Ascending aorta (tissue), 2 donors: ENCODE data around the gene CLEC16A. TPM values are rescaled to one million over a fixed set of nuclear protein-coding genes. Genes with fewer than 3 reads are reported as not detected.

Experiments
- DNase-seq, 2 donors: peaks; one replicate each; pipeline ENCODE4 v3.0.0-alpha.2; 2019; ENCODE audit warnings: low spot score in 2 of 2
- H3K27ac ChIP-seq, 2 donors: fragments of 200-600 bp; sonication (generic); one replicate each; pipeline ENCODE4 v1.5.1; 2016 to 2017; ENCODE audit warnings: mild to moderate bottlenecking in 1 of 2
- H3K27me3 ChIP-seq: fragments of 200-600 bp; sonication (generic); one replicate; pipeline ENCODE4 v1.5.1; 2017
- H3K36me3 ChIP-seq, 2 donors: fragments of 200-600 bp; sonication (generic); one replicate each; pipeline ENCODE4 v1.5.1; 2016
- H3K4me1 ChIP-seq, 2 donors: fragments of 200-600 bp; sonication (generic); one replicate each; pipeline ENCODE4 v1.5.1; 2016 to 2017; ENCODE audit warnings: mild to moderate bottlenecking in 1 of 2
- H3K4me3 ChIP-seq, 2 donors: fragments of 200-600 bp; sonication (generic); one replicate each; pipeline ENCODE4 v1.5.1; 2016 to 2017; ENCODE audit warnings: mild to moderate bottlenecking in 1 of 2
- H3K9me3 ChIP-seq, 2 donors: fragments of 200-600 bp; sonication (generic); one replicate each; pipeline ENCODE4 v1.5.1; 2016
- intact Hi-C: fragments of 100-400 bp; cut with DNase I; formaldehyde crosslinking; loops from one replicate; pipeline ENCODE4 v1.15.1; 2023
- total RNA-seq: library from RNA; depleted of rRNA; stranded (reverse); fragments of >200 nt; gene quantifications from one replicate; pipeline ENCODE4 v1.1.0, GENCODE V29; 2016
- TF ChIP-seq, protein P1 (sequence below), 3 experiments: fragments of 200-600 bp in 2 of 3; fragments of 450-650 bp in 1 of 3; sonication (generic) in 2 of 3; IDR thresholded peaks; one replicate each; pipeline ENCODE4 v1.5.1; 2016 to 2019; ENCODE audit warnings: antibody characterized with exemption in 3 of 3, mild to moderate bottlenecking in 1 of 3, moderate library complexity in 1 of 3

Gene CLEC16A
- total RNA-seq, 1 donor from 2014 or later: 16.2 TPM

- TF ChIP-seq, protein P1, sequence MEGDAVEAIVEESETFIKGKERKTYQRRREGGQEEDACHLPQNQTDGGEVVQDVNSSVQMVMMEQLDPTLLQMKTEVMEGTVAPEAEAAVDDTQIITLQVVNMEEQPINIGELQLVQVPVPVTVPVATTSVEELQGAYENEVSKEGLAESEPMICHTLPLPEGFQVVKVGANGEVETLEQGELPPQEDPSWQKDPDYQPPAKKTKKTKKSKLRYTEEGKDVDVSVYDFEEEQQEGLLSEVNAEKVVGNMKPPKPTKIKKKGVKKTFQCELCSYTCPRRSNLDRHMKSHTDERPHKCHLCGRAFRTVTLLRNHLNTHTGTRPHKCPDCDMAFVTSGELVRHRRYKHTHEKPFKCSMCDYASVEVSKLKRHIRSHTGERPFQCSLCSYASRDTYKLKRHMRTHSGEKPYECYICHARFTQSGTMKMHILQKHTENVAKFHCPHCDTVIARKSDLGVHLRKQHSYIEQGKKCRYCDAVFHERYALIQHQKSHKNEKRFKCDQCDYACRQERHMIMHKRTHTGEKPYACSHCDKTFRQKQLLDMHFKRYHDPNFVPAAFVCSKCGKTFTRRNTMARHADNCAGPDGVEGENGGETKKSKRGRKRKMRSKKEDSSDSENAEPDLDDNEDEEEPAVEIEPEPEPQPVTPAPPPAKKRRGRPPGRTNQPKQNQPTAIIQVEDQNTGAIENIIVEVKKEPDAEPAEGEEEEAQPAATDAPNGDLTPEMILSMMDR (IDR thresholded peaks at IDR 0.05): no peak
- Histone ChIP-seq H3K4me3 (no peak overlapping the region), H3K27ac (no peak overlapping the region), H3K36me3 (peaks cover 0 to 4% of the 10 kb centered on the region in 2 donors), H3K4me1 (no peaks in the 10 kb centered on the region), H3K27me3 (no peaks in the 10 kb centered on the region), H3K9me3 (peaks cover 0 to 8% of the 10 kb centered on the region in 2 donors)
- intact Hi-C loops: no loop called here
- no peak for DNase-seq
Observed at GRCh38 chr16:10902999-10903398, 41.4 kb upstream of the CLEC16A start.

DNA sequence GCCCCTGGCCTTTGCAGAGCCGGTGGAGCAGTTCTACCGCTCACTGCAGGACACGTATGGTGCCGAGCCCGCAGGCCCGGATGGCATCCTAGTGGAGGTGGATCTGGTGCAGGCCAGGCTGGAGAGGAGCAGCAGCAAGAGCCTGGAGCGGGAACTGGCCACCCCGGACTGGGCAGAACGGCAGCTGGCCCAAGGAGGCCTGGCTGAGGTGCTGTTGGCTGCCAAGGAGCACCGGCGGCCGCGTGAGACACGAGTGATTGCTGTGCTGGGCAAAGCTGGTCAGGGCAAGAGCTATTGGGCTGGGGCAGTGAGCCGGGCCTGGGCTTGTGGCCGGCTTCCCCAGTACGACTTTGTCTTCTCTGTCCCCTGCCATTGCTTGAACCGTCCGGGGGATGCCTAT lies 37.9 kb upstream of the CLEC16A start:
- intact Hi-C loops: no loop called here
- H3K27ac ChIP-seq: no peak overlapping the region

GRCh38 chr16:10906914-10907756 lies 37.2 kb upstream of the CLEC16A start:
- H3K4me1 ChIP-seq: no peaks in the 10 kb centered on the region
- TF ChIP-seq, protein P1 (IDR thresholded peaks at IDR 0.05): no peak
- intact Hi-C loops: no loop called here

More for the DNA sequence above, 37.9 kb upstream of the CLEC16A start:
- Histone ChIP-seq H3K4me1 (no peaks in the 10 kb centered on the region), H3K4me3 (no peak overlapping the region), H3K9me3 (peaks cover 0 to 8% of the 10 kb centered on the region in 2 donors), H3K36me3 (peaks cover 0 to 4% of the 10 kb centered on the region in 2 donors), H3K27me3 (no peaks in the 10 kb centered on the region)
- DNase-seq: no peak
- TF ChIP-seq, protein P1 (IDR thresholded peaks at IDR 0.05): no peak

DNA sequence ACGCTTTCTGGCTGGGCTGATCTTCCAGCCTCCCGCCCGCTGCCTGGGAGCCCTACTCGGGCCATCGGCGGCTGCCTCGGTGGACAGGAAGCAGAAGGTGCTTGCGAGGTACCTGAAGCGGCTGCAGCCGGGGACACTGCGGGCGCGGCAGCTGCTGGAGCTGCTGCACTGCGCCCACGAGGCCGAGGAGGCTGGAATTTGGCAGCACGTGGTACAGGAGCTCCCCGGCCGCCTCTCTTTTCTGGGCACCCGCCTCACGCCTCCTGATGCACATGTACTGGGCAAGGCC lies 36.7 kb upstream of the CLEC16A start:
- Histone ChIP-seq H3K27ac (no peak overlapping the region), H3K4me1 (no peaks in the 10 kb centered on the region), H3K27me3 (no peaks in the 10 kb centered on the region), H3K9me3 (peaks cover 0 to 6% of the 10 kb centered on the region in 2 donors), H3K4me3 (no peak overlapping the region), H3K36me3 (peaks cover 0 to 4% of the 10 kb centered on the region in 2 donors)
- TF ChIP-seq, protein P1 (IDR thresholded peaks at IDR 0.05): no peak
- DNase-seq: no peak
- intact Hi-C loops: no loop called here

More at GRCh38 chr16:10906914-10907756, 37.2 kb upstream of the CLEC16A start:
- H3K27ac ChIP-seq: no peak overlapping the region
- no peak overlapping the region for H3K4me3 ChIP-seq
- peaks cover 0 to 4% of the 10 kb centered on the region in 2 donors for H3K36me3 ChIP-seq
- peaks cover 0 to 8% of the 10 kb centered on the region in 2 donors for H3K9me3 ChIP-seq
- no peaks in the 10 kb centered on the region for H3K27me3 ChIP-seq
- no peak for DNase-seq

GRCh38 chr16:10911267-10911666 lies 33.1 kb upstream of the CLEC16A start:
- H3K4me1 ChIP-seq: no peaks in the 10 kb centered on the region
- H3K36me3 ChIP-seq: peaks cover 0 to 2% of the 10 kb centered on the region in 2 donors
- no peak overlapping the region for H3K27ac ChIP-seq
- no peaks in the 10 kb centered on the region for H3K9me3 ChIP-seq
- TF ChIP-seq, protein P1 (IDR thresholded peaks at IDR 0.05): no peak
- no peak overlapping the region for H3K4me3 ChIP-seq
- DNase-seq: no peak
- H3K27me3 ChIP-seq: no peaks in the 10 kb centered on the region
- intact Hi-C loops: no loop called here
